HepG2 (cell line): ENCODE results near the gene NOTO. TPM values are rescaled to one million over a fixed set of nuclear protein-coding genes. Genes with fewer than 3 reads are reported as not detected.
A peak's percentile ranks its signal among the peaks of the same experiment; 100 is the strongest.

ENCODE experiments used
- ARID2 ChIP-seq: sonication (generic); formaldehyde crosslinking; IDR thresholded peaks from 2 replicates; pipeline ENCODE4 v1.8.1; 2022; ENCODE audit warnings: mild to moderate bottlenecking, missing genetic modification reagents, borderline replicate concordance
- CC2D1A ChIP-seq: sonication (generic); formaldehyde crosslinking; IDR thresholded peaks from 2 replicates; pipeline ENCODE4 v1.8.1; 2023; ENCODE audit warnings: mild to moderate bottlenecking, missing genetic modification reagents
- EED ChIP-seq: sonication (generic); formaldehyde crosslinking; IDR thresholded peaks from 2 replicates; pipeline ENCODE4 v1.5.0; 2020; ENCODE audit warnings: mild to moderate bottlenecking, missing genetic modification reagents
- ETV6 ChIP-seq: sonication (generic); formaldehyde crosslinking; conservative IDR thresholded peaks from 2 replicates; pipeline ENCODE4 v1.4.0; 2020; ENCODE audit warnings: missing genetic modification reagents
- FOSL1 ChIP-seq: sonication (generic); formaldehyde crosslinking; IDR thresholded peaks from 2 replicates; pipeline ENCODE4 v1.9.0; 2021; ENCODE audit warnings: missing genetic modification reagents, borderline replicate concordance
- FUBP1 ChIP-seq: sonication (generic); formaldehyde crosslinking; IDR thresholded peaks from 2 replicates; pipeline ENCODE4 v1.5.1; 2020; ENCODE audit warnings: missing genetic modification reagents, mild to moderate bottlenecking, borderline replicate concordance
- HMG20A ChIP-seq: IDR thresholded peaks from 2 replicates; pipeline ENCODE4 v1.6.1; 2016; ENCODE audit warnings: borderline replicate concordance
- KDM4B ChIP-seq: sonication (generic); formaldehyde crosslinking; IDR thresholded peaks from 2 replicates; pipeline ENCODE4 v1.4.0; 2020; ENCODE audit warnings: missing genetic modification reagents
- MYPOP ChIP-seq: sonication (generic); formaldehyde crosslinking; IDR thresholded peaks from 2 replicates; pipeline ENCODE4 v1.8.1; 2023; ENCODE audit warnings: mild to moderate bottlenecking, moderate library complexity, missing genetic modification reagents
- NFATC3 ChIP-seq: sonication (generic); formaldehyde crosslinking; IDR thresholded peaks from 2 replicates; pipeline ENCODE4 v1.5.1; 2020; ENCODE audit warnings: mild to moderate bottlenecking, missing genetic modification reagents
- NFYC ChIP-seq: IDR thresholded peaks from 2 replicates; pipeline ENCODE4 v1.6.1; 2016; ENCODE audit warnings: missing genetic modification reagents, missing compliant biosample characterization
- PCBP2 ChIP-seq: fragments of 200-400 bp; formaldehyde crosslinking; optimal IDR thresholded peaks from 2 replicates; pipeline ENCODE3; 2018; ENCODE audit warnings: low read length, low read depth; ENCODE audit not compliant: poor library complexity, severe bottlenecking
- PRDM15 ChIP-seq: sonication (generic); formaldehyde crosslinking; IDR thresholded peaks from 2 replicates; pipeline ENCODE4 v1.4.0; 2020; ENCODE audit warnings: missing genetic modification reagents
- RAD51 ChIP-seq: fragments of 450-650 bp; IDR thresholded peaks from 2 replicates; pipeline ENCODE4 v1.6.1; 2016; ENCODE audit warnings: borderline replicate concordance
- RBM39 ChIP-seq: fragments of 200-400 bp; formaldehyde crosslinking; IDR thresholded peaks from one replicate; pipeline ENCODE4 v1.6.1; 2018; ENCODE audit warnings: antibody characterized with exemption, mild to moderate bottlenecking, low read depth, low read length; ENCODE audit not compliant: poor library complexity, severe bottlenecking
- SMAD3 ChIP-seq: sonication (generic); formaldehyde crosslinking; IDR thresholded peaks from 2 replicates; pipeline ENCODE4 v1.4.0; 2020; ENCODE audit warnings: missing genetic modification reagents
- ZBTB25 ChIP-seq: IDR thresholded peaks from 2 replicates; pipeline ENCODE4 v1.6.1; 2018; ENCODE audit warnings: missing genetic modification reagents
- ZNF101 ChIP-seq: sonication (generic); formaldehyde crosslinking; IDR thresholded peaks from 2 replicates; pipeline ENCODE4 v1.4.0; 2020; ENCODE audit warnings: mild to moderate bottlenecking, low read depth, missing genetic modification reagents, borderline replicate concordance
- ZNF17 ChIP-seq: sonication (generic); formaldehyde crosslinking; IDR thresholded peaks from 2 replicates; pipeline ENCODE4 v1.5.0; 2020; ENCODE audit warnings: mild to moderate bottlenecking, missing genetic modification reagents
- ZNF264 ChIP-seq: sonication (generic); formaldehyde crosslinking; IDR thresholded peaks from 2 replicates; pipeline ENCODE4 v1.4.0; 2020; ENCODE audit warnings: missing genetic modification reagents
- ZNF570 ChIP-seq: sonication (generic); formaldehyde crosslinking; IDR thresholded peaks from 2 replicates; pipeline ENCODE4 v1.4.0; 2020; ENCODE audit warnings: mild to moderate bottlenecking, missing genetic modification reagents, borderline replicate concordance
- ZNF878 ChIP-seq: sonication (generic); formaldehyde crosslinking; IDR thresholded peaks from 2 replicates; pipeline ENCODE4 v1.8.1; 2023; ENCODE audit warnings: mild to moderate bottlenecking, missing genetic modification reagents, moderate library complexity
- polyA plus RNA-seq, 8 experiments: library from polyadenylated mRNA; depleted of rRNA in 3 of 8; stranded (reverse) in 7 of 8; unstranded in 1 of 8; fragments of >200 nt; fragmentation: Illumina TruSeq in 4 of 8; extraction: Trizol in 4 of 8; gene quantifications; 2 replicates each; pipeline versions ENCODE4 v1.2.1 to v1.2.3, GENCODE V29; 2011 to 2016; ENCODE audit warnings: low read depth in 4 of 8, missing spikeins in 1 of 8, mixed read lengths in 1 of 8; ENCODE audit not compliant: insufficient read depth in 1 of 8
- total RNA-seq, 5 experiments: library from RNA; depleted of rRNA; stranded (reverse); fragments of >200 nt; fragmentation: Illumina TruSeq; extraction: Trizol; gene quantifications; 2 replicates each; pipeline ENCODE4 v1.2.3, GENCODE V29; 2016; ENCODE audit warnings: low read depth in 1 of 5

Gene NOTO
- total and polyA plus RNA-seq, 2 of the 13 experiments (the other 11 are each of a cell fraction or from before 2014, with no cell fraction given), result not detected

GRCh38 chr2:73214120-73215035 is 12.0 kb downstream of the NOTO start, which contains the start of gene SMYD5 (continued):
- TF ChIP-seq FOSL1 (CRISPR knock-in tag), result 0 out of 2 replicates have a peak, but pooled peaks have one; percentile 11
- TF ChIP-seq KDM4B, result no peak
- TF ChIP-seq ZNF17, result no peak
- peak; percentile 78 for TF ChIP-seq EED (CRISPR knock-in tag)
- peak; percentile 35 for TF ChIP-seq PCBP2
- no peak for TF ChIP-seq CC2D1A
- peak; percentile 78 for TF ChIP-seq RBM39
- TF ChIP-seq RAD51, result no peak
- TF ChIP-seq NFYC (CRISPR knock-in tag), result no peak
- no peak for TF ChIP-seq ARID2 (CRISPR knock-in tag)
- TF ChIP-seq FUBP1 (CRISPR knock-in tag), result no peak
- no peak for TF ChIP-seq ZNF878 (CRISPR knock-in tag)
- TF ChIP-seq ZNF101, result peak; percentile 37; the same call in 1 of the 2 replicates
- TF ChIP-seq NFATC3 (CRISPR knock-in tag), result 0 out of 2 replicates have a peak, but pooled peaks have one; percentile 70
- TF ChIP-seq MYPOP (CRISPR knock-in tag), result no peak; the same call in 1 of the 2 replicates
- no peak for TF ChIP-seq PRDM15
- no peak for TF ChIP-seq ZNF264
- no peak; the same call in none of the 2 replicates for TF ChIP-seq ZBTB25
- peak; percentile 90 for TF ChIP-seq SMAD3
- no peak for TF ChIP-seq ZNF570 (CRISPR knock-in tag)
- no peak for TF ChIP-seq HMG20A
- 0 out of 2 replicates have a peak, but pooled peaks have one; percentile 64 for TF ChIP-seq ETV6
